A549 treated with AZD9567 at 1 μM for 4 hours (cell line): ENCODE results near the gene DNAJB14. TPM values are rescaled to one million over a fixed set of nuclear protein-coding genes. Genes with fewer than 3 reads are reported as not detected.

Experiments used
- total RNA-seq: library from RNA; stranded (reverse); fragments of 200-300 nt; extraction: Qiagen RNA extraction; gene quantifications from 5 replicates; pipeline ENCODE4 v1.2.3, GENCODE V29; 2022; ENCODE audit not compliant: insufficient read depth

The DNAJB14 gene
- 10.7 to 16.7 TPM (median 15.2 TPM) in 5 replicates for total RNA-seq

DNA sequence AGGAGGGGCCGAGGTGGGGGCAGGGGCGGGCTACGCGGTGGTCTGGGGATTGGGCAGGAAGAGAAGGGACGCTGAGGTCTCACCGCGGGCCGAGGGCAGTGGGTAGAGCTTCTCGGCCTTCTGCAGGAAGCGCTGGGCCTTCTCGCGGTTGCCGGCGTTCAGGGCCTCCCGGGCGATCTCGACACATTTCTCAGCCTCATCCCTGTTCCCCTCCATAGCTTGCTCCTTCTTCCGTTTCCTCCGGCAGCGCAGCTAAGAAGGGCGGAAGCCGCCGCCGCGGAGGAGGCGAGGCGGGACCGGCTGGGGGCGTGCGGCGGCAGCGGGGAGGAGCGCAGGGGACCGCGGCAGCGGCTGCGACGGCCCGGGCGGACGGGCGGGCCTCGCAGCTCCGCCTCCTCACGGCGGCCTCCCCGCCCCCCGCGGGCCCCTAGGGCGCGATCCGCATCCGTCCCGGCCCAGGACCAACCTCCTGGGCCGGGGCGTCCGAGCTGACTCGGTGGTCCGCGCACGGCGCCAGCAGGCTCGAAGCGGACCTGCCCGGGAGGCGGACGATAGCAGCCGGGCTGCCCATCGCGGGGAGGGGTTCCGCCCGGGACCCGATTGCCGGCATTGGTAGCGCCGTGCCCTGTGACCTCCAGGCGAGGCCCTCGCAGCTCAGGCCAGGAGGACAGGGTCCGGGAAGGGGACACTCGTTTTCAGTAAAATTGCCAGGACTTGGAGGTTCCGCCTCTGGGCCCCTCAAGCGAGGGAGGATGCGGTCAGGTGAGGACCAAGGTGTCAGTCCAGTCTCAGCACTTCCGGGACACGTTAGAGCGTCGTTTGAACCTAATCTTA is at the start of gene DNAJB14:
Gene DNAJB14 (minus strand): TSS at position 263 of the 834 bp plus-strand sequence. CDS start 47 bp downstream, at position 216.

DNA sequence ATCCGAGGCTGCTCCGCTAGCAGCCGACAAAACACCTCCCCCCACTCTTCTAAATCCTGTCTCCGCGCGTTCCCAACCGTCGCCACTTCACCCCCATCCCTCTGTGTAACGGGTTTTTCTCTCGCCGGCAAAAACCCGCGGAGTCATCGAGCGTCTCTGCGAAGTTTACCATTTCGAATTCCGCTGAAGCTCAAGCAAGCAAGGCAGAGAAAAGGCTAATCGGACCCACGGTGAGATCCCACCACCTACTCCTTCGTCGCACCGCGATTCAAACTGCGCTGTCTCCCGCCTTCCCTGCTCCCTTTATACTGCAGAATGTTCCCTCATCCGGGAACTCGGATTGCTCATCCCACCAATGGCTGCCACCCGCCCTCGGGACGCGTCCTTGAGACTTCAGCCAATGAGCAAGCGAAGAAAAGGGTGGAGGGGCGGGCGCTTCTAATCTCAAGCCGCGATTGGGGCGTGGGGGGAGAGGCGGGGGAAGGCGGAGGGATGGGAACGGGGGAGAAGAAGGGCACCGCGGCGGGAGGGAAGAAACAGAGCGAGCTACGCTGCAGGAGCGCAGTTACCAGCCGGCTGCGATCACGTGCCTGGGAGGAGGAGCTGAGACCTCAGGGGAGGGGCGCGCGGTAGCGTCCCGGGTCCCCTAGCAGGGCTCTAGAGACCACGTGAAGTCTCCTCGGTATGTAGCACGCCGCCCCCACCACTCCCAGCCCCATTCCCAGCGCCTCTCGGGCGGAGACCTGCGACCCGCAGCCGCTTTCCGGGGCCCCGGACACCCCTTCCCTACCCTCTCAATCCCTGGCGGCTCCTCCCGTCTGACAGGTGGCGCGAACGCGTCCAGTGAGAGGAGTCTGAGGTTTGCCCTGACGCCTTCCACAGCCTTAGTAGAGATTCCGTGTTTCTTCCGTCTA is 3.8 kb upstream of the DNAJB14 start, which contains the start of gene H2AZ1:
Gene H2AZ1 (minus strand): TSS at position 277 of the 914 bp plus-strand sequence. CDS start 105 bp downstream, at position 172.

DNA sequence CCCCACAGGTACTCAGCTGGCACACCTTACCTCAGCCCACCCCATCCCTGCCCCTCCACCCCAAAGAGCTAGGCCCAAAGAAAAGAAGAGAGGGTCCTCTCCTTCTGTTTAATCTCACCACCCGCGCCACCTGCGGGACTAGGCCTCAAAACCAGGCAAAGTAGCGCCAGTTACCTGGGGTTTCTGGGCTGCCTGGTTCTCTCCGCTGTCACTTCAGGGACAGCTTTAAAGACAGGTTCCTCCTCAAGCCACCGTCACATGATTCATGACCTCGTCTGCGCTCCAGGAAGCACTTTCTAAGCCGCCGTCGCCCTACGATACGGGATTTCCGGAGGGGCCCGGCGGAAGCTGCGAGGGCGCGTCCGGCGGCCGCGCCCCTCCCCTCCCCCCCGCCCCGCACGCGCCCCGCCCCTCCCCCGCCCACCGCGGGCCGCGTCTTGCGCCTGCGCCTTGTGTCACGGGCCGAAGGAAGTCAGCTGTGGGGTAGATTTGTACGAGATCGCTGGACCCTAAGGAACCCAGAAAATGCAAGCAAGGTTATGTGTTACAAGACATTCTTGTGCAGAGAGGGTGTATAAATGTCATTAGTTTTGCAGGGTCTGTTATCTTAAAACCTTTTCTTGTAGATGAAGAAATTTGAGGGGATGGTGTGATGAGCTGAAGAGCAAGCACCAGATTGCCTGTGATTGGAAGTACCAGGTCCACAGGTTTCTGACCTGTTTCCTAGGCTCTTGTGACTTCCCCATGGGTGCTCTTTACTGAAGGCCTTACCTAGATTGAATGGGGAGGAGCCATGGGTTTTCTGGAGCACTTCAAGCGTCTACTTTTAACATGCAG is 52.0 kb downstream of the DNAJB14 start, which contains the start of gene LAMTOR3:
Gene LAMTOR3 (minus strand): TSS at position 267 of the 837 bp plus-strand sequence. CDS start 464 bp downstream, outside the sequence.

Other genes with a start within 250 kb of the DNAJB14 start
- not detected in 5 replicates for gene DAPP1, start 129.8 kb downstream of the DNAJB14 start, total RNA-seq
- gene LAMTOR3, start 52.2 kb downstream of the DNAJB14 start, total RNA-seq = 28.0 to 31.9 TPM (median 30.1 TPM) in 5 replicates
- 640 to 713 TPM (median 659 TPM) in 5 replicates for gene H2AZ1, start 3.7 kb upstream of the DNAJB14 start, total RNA-seq
- gene DDIT4L, start 243.8 kb upstream of the DNAJB14 start, total RNA-seq = 0.22 to 0.55 TPM (median 0.28 TPM) in 4 of 5 replicates, not detected in the other